ENCODE results near the gene PPP2R3B.
A peak's percentile ranks its signal among the peaks of the same experiment; 100 is the strongest.
"Not testable (repeated sequence)": the region's sequence is repeated elsewhere in the genome, so short reads cannot be mapped to it uniquely, and the experiment has no call there.

The PPP2R3B gene

DNA sequence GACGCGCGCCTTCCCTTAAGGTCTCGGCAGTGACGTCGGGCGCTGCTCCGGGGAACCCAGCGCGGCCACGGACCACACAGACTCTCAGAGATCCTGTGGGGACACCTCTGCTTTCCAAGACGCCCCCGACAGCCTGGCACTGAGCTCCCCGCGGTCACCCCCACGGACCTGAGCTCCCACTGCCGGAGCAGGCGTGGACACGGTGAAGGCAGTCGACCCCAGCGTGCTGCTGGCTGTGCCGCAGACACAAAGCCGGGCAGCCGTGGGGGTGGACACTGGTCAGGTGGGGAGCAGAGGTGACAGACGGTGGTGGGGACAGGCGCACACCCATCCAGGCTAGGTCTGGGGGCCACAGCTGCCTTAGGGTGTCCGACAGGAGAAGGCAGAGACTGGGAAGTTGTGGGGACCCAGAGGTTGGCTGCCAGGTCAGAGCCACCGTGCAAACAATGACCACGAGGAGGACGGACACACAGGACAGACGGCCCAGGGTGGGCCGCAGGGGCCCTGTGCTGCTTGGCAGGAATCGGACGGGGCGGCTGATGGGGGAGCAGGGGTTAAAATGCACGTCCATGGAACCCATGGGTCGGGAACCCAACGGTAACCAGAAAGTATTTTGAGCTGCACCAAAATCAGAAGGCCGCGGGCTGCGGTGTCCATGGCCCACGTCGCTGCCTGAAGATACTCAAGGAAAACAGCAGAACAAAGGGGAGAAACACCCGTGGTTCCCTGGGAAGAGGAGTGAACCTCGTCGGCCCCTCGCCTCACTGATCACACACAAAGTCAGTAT, 51.5 kb downstream of the PPP2R3B start:
- DNase-seq: no peak

- DNase-seq: no peak
Measured at GRCh38 chrX:334331-334891, 52.3 kb downstream of the PPP2R3B start.

GRCh38 chrX:333611-334311, 52.9 kb downstream of the PPP2R3B start:
- no peak for DNase-seq

GRCh38 chrX:332916-333610, 53.6 kb downstream of the PPP2R3B start:
- no peak for DNase-seq

DNA sequence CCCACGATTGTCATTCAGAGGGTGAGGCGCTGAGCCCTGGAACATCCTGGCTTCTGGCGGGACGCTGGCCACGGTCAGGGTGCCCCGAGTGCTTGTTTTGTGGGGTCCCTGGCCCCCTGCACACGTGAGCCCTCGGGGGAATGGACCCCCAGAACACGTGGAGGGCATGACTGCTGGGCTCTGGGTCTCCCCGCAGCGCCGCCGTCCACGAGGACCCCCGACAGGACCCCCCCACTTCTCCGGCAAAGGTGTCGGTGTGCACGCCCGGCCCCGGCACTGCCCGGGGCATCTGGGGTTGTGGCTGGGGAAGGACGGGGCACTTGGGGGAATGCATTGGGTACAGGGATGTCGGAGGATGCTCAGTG, 54.2 kb downstream of the PPP2R3B start:
- no peak for DNase-seq

GRCh38 chrX:331825-332495, 54.7 kb downstream of the PPP2R3B start:
- DNase-seq: no peak

- DNase-seq: no peak
Measured at GRCh38 chrX:331151-331824, 55.4 kb downstream of the PPP2R3B start.

GRCh38 chrX:330726-331150, 56.0 kb downstream of the PPP2R3B start:
- no peak for DNase-seq

DNA sequence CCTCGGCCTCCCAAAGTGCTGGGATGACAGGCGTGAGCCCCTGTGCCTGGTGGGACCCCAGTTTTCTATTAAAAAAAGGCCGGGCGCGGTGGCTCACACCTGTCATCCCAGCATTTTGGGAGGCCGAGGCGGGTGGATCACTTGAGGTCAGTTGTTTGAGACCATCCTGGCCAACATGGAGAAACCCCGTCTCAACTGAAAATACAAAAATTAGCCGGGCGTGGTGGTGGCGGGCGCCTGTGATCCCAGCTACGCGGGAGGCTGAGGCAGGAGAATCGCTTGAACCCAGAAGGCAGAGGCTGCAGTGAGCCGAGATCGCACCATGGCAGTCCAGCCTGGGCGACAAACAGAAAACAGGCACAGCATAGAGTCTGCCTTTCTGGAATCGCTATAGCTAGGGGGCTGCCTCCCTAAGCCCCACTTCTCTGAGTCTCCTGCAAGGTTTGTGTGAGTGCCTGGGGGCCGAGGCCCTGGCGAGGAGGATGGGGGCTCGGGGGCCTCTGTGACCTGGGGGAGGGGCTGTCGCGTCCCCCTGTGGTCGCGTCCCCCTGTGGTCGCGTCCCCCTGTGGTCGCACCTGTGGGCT, 56.5 kb downstream of the PPP2R3B start:
- DNase-seq: not testable (repeated sequence)

DNA sequence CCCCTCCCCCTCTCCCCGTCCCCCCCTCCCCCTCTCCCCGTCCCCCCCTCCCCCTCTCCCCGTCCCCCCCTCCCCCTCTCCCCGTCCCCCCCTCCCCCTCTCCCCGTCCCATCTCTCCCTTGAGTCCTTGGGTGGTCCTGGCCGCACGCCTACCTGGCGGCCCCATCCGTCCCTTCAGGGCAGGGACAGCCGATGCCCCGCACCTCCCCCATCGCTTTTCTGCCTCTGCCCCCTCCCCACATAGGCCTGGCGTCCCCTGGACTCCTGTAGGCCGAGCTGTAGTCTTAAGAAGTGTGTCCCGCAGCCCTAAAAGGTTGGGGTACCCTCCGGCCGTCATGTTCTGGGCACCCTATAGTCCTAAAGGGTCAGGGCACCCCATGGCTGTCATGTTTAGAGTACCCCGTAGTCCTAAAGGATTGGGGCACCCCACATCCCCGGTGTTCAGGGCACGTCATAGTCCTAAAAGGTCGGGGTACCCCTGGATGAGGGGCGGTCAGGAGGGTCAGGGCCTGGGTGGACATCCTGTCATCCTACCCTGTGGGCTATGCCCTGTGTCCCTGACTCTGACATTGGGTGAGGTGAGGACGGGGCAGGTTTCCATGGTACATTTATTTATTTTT, 57.3 kb downstream of the PPP2R3B start:
- no peak for DNase-seq

DNA sequence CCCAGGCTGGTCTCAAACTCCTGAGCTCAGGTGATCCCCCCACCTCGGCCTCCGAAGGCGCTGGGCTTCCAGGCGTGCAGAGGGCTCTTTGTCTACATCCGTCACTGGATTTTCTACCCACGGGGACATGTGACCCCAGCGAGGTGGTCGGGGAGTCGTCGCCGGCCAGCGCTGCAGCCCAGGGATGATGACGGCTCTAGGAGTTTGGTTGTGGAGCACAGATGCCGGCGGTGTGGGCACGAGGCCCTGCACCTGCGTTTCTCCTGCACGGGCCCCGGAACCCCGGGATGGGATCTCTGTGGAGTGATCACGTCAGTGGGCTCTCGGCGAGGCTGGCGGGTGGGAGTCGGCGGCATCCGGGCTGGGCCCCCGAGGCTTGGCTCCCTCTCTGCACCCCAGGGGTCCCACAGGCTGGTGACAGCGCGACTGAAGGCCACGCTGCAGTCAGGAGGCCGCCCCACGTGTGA, 59.0 kb downstream of the PPP2R3B start:
- DNase-seq: no peak

GRCh38 chrX:324664-325063, 62.0 kb downstream of the PPP2R3B start:
- DNase-seq: not testable (repeated sequence)

DNA sequence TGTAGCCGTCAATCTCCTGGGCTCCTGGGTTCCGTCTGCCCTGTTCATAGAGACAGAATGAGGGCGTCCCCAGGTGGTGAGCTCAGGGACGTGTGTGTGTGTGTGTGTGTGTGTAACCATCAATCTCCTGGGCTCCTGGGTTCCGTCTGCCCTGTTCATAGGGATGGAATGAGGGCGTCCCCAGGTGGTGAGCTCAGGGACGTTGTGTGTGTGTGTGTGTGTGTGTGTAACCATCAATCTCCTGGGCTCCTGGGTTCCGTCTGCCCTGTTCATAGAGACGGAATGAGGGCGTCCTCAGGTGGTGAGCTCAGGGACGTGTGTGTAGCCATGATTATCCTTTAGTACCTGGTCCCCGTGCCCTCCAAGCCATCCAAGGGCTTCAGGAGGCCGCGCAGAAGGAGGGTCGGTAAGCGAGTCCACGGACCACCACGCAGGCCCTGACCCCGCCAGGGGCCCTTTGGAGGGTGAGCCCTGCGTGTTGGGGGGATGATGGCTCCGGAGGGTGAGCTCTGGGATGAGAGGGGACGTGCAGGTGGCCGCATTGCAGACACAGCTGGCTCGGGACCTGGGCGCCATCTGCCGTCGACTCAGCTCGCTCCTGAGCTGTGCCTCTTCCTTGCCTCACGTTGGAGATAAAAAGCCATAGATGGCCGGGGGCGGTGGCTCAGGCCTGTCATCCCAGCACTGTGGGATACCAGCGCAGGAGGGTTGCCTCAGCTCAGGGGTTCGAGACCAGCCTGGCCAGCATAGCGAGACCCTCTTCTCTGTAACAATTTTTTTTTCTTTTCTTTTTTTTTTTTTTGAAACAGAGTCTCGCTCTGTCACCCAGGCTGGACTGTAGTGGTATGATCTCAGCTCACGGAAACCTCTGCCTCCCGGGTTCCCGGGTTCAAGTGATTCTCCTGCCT, 62.7 kb downstream of the PPP2R3B start:
- peak; percentile 38 for DNase-seq

GRCh38 chrX:320126-320783, 66.5 kb downstream of the PPP2R3B start:
- DNase-seq: no peak

- no peak for DNase-seq
Measured at GRCh38 chrX:319579-320125, 67.1 kb downstream of the PPP2R3B start.

GRCh38 chrX:318739-319578, 67.7 kb downstream of the PPP2R3B start, which contains the start of gene GTPBP6:
Gene GTPBP6, minus strand, starts transcription at chrX:318796. Its CDS starts 9 bp downstream, at chrX:318787.
- peak; percentile 100 for DNase-seq

DNA sequence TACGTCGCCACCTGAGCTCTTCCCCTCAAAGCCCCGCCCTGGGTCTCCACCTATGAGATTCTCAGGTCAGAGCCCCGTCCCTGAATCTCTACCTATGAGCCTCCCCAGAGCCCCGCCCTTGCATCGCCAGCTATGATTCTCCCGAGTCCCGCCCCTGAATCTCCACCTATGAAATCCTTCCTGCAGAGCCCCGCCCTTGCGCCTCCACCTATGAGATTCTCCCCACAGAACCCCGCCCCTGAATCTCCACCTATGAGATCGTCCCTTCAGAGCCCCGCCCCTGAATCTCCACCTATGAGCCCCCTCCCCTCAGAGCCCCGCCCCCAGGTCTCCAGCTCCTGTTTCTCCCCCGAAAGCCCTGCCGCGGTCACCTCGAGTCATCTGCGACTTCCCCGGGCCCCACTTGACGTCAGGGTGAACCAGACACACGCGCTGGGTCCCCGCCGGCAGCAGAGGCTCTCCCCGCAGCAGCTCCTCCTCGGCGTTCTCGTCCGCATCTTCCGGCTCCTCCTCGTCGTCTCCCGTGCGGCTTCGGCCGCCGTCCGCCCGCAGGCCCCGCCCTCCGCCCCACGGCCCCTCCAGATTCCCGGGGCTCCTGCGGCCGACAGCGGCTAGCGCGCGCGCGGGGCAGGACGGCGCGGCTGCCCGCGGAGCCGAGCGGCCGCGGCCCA, 68.5 kb downstream of the PPP2R3B start:
- peak; percentile 98 for DNase-seq
